Urinary bladder (tissue), 2 donors: Measurements from ENCODE around the gene PTGIS. TPM values are rescaled to one million over a fixed set of nuclear protein-coding genes. Genes with fewer than 3 reads are reported as not detected.

ENCODE experiments used
- polyA plus RNA-seq: library from polyadenylated mRNA; stranded (reverse); fragments of 200-250 nt; gene quantifications from one replicate; pipeline ENCODE4 v1.2.3, GENCODE V29; 2013
- total RNA-seq: library from RNA; depleted of rRNA; stranded (reverse); fragments of >200 nt; gene quantifications from one replicate; pipeline ENCODE4 v1.2.3, GENCODE V29; 2014
- donor health status: healthy.

The PTGIS gene
- total and polyA plus RNA-seq, 2 donors = 118 to 142 TPM

Other genes with a start within 250 kb of the PTGIS start
- 3.5 TPM for gene KCNB1, start 85.5 kb downstream of the PTGIS start, total RNA-seq
- gene KCNB1, start 85.5 kb downstream of the PTGIS start, polyA plus RNA-seq = 7.6 TPM
- gene B4GALT5, start 145.7 kb upstream of the PTGIS start, total RNA-seq = 19.5 TPM
- gene B4GALT5, start 145.7 kb upstream of the PTGIS start, polyA plus RNA-seq = 46.4 TPM
- 7.6 TPM for gene SLC9A8, start 244.7 kb upstream of the PTGIS start, total RNA-seq
- gene SLC9A8, start 244.7 kb upstream of the PTGIS start, polyA plus RNA-seq = 9.7 TPM